Smooth muscle cell (in vitro differentiated cells): Measurements from ENCODE around the gene CMTM7. TPM values are rescaled to one million over a fixed set of nuclear protein-coding genes. Genes with fewer than 3 reads are reported as not detected.
"Not testable (repeated sequence)": the region's sequence is repeated elsewhere in the genome, so short reads cannot be mapped to it uniquely, and the experiment has no call there.

ENCODE experiments used
- DNase-seq: peaks from one replicate; lab custom pipeline; 2025; ENCODE audit not compliant: unreplicated experiment; lab: John Stamatoyannopoulos, UW
- H2AFZ ChIP-seq: fragments of 200-600 bp; sonication (generic); 2 replicates; pipeline ENCODE4 v1.6.0; 2016; ENCODE audit warnings: antibody characterized with exemption, low read depth, mild to moderate bottlenecking
- H3F3A ChIP-seq: fragments of 200-600 bp; sonication (generic); 2 replicates; pipeline ENCODE4 v1.6.0; 2017; ENCODE audit warnings: antibody characterized with exemption, low read depth
- H3K27ac ChIP-seq: fragments of 200-600 bp; sonication (generic); 2 replicates; pipeline ENCODE4 v1.5.1; 2016; ENCODE audit warnings: low read depth, mild to moderate bottlenecking
- H3K27me3 ChIP-seq: fragments of 200-600 bp; sonication (generic); 2 replicates; pipeline ENCODE4 v1.6.1; 2016; ENCODE audit warnings: low read depth, mild to moderate bottlenecking
- H3K36me3 ChIP-seq: fragments of 200-600 bp; sonication (generic); 2 replicates; pipeline ENCODE4 v1.5.1; 2016; ENCODE audit warnings: low read depth
- H3K4me1 ChIP-seq: fragments of 200-600 bp; sonication (generic); 2 replicates; pipeline ENCODE4 v1.5.1; 2016; ENCODE audit warnings: low read depth
- H3K4me2 ChIP-seq: fragments of 200-600 bp; sonication (generic); 2 replicates; pipeline ENCODE4 v1.6.0; 2016; ENCODE audit warnings: mild to moderate bottlenecking
- H3K4me3 ChIP-seq: fragments of 200-600 bp; sonication (generic); 2 replicates; pipeline ENCODE4 v1.5.1; 2016; ENCODE audit warnings: mild to moderate bottlenecking
- H3K79me2 ChIP-seq: fragments of 200-600 bp; sonication (generic); 2 replicates; pipeline ENCODE4 v1.6.0; 2016; ENCODE audit warnings: low read depth, mild to moderate bottlenecking
- H3K9ac ChIP-seq: fragments of 200-600 bp; sonication (generic); 2 replicates; pipeline ENCODE4 v1.6.0; 2016; ENCODE audit warnings: low read depth
- H3K9me3 ChIP-seq: fragments of 200-600 bp; sonication (generic); replicated peaks from 2 replicates; pipeline ENCODE4 v1.5.1; 2016; ENCODE audit warnings: low read depth
- H4K20me1 ChIP-seq: fragments of 200-600 bp; sonication (generic); 2 replicates; pipeline ENCODE4 v1.6.0; 2016; ENCODE audit warnings: low read depth
- CTCF ChIP-seq: fragments of 200-600 bp; sonication (generic); IDR thresholded peaks from 2 replicates; pipeline ENCODE4 v1.5.1; 2017; ENCODE audit warnings: borderline replicate concordance, mild to moderate bottlenecking, antibody characterized with exemption; ENCODE audit not compliant: insufficient read depth, poor library complexity, severe bottlenecking
- WGBS: methylation state at CpG from one replicate; pipeline ENCODE4 v1.1.7; 2016; ENCODE audit warnings: low lambda C conversion rate; 5-methylcytosine and 5-hydroxymethylcytosine counted together
- polyA plus RNA-seq: library from polyadenylated mRNA; unstranded; fragments of >200 nt; fragmentation: Nextera tagmentation; extraction: Ambion mirVana; gene quantifications from 2 replicates; pipeline ENCODE4 v1.2.1, GENCODE V29; 2016
- total RNA-seq: library from RNA; depleted of rRNA; stranded (reverse); fragments of >200 nt; gene quantifications from 2 replicates; pipeline ENCODE4 v1.2.3, GENCODE V29; 2014

Gene CMTM7
- total and polyA plus RNA-seq, 2 experiments from 2014 or later: 23.4 to 43.1 TPM

- Histone ChIP-seq H3K4me1 (no peaks in the 10 kb centered on the region), H4K20me1 (peaks cover 5% of the 10 kb centered on the region), H3K36me3 (no peaks in the 10 kb centered on the region), H3K27me3 (no peaks in the 10 kb centered on the region), H3K4me3 (no peak overlapping the region), H2AFZ (no peak overlapping the region), H3K4me2 (no peak overlapping the region), H3K9ac (no peak overlapping the region), H3K27ac (no peak overlapping the region), H3K9me3 (no peaks in the 10 kb centered on the region), H3K79me2 (peaks cover 8% of the 10 kb centered on the region), H3F3A (no peaks in the 10 kb centered on the region)
- 94% methylated on average over 4 of the region's 4 CpGs for WGBS
- TF ChIP-seq CTCF: no peak
- no peak for DNase-seq
Observed at GRCh38 chr3:32436816-32437189, 45.1 kb downstream of the CMTM7 start.

GRCh38 chr3:32437896-32438295 is 46.2 kb downstream of the CMTM7 start:
- no peak overlapping the region for H3K27ac ChIP-seq
- no peak overlapping the region for H3K9ac ChIP-seq
- H3K4me1 ChIP-seq: no peaks in the 10 kb centered on the region
- H3K4me2 ChIP-seq: no peak overlapping the region
- WGBS: 94% methylated on average over 7 of the region's 7 CpGs
- no peak overlapping the region for H3K4me3 ChIP-seq
- H3K9me3 ChIP-seq: no peaks in the 10 kb centered on the region
- H2AFZ ChIP-seq: no peak overlapping the region
- H3K27me3 ChIP-seq: no peaks in the 10 kb centered on the region
- TF ChIP-seq CTCF: no peak
- H3K36me3 ChIP-seq: no peaks in the 10 kb centered on the region
- H3F3A ChIP-seq: no peaks in the 10 kb centered on the region
- no peak for DNase-seq
- peaks cover 4% of the 10 kb centered on the region for H4K20me1 ChIP-seq
- peaks cover 8% of the 10 kb centered on the region for H3K79me2 ChIP-seq

DNA sequence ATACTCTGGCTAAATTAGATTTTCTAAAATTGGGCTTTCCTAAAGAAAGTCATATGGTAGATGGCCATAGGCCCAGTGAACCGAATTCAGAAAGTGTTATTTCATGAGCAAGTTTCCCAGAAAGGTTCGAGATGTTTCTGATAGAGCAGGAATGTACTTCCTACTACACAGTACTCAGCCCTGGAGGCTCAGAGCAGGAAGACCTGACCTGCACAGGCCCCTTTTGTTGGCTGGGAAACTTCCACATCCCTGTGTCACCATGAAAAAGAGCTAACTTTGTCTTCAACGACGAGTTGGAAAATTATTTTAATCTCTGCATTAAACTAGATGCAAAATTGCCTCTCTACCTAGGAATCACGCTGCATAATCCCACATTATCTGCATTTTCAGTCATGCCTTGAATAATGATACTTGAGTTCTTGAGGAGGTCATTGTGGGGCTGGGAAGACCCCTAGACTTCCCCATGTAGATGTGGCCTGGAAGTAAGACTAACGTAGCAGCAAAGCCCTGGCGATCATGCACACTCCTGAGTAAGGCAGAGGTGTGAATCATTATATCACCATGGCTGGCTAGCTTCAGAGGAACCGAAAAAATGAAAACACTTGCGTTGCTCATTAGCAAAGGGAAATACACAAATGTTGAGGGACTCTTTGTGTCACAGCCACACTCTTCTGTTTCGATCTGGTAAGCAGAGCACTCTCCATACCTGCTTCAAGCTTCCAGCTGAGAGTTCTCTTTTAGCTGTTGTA is 47.1 kb downstream of the CMTM7 start:
- no peak overlapping the region for H3K4me3 ChIP-seq
- TF ChIP-seq CTCF: no peak
- no peak overlapping the region for H3K9ac ChIP-seq
- no peaks in the 10 kb centered on the region for H3K27me3 ChIP-seq
- no peaks in the 10 kb centered on the region for H3K4me1 ChIP-seq
- no peak overlapping the region for H3K4me2 ChIP-seq
- 79% methylated on average over 10 of the region's 10 CpGs for WGBS
- H3F3A ChIP-seq: no peaks in the 10 kb centered on the region
- H2AFZ ChIP-seq: no peak overlapping the region
- H3K79me2 ChIP-seq: peaks cover 8% of the 10 kb centered on the region
- H4K20me1 ChIP-seq: no peaks in the 10 kb centered on the region
- no peaks in the 10 kb centered on the region for H3K36me3 ChIP-seq
- H3K9me3 ChIP-seq: no peaks in the 10 kb centered on the region
- H3K27ac ChIP-seq: no peak overlapping the region
- no peak for DNase-seq

GRCh38 chr3:32439421-32439820 is 47.8 kb downstream of the CMTM7 start:
- H3F3A ChIP-seq, H3K4me3 ChIP-seq, H3K4me1 ChIP-seq, H3K9me3 ChIP-seq, H3K4me2 ChIP-seq, H2AFZ ChIP-seq, H3K36me3 ChIP-seq, H3K79me2 ChIP-seq, H4K20me1 ChIP-seq, H3K27ac ChIP-seq, H3K27me3 ChIP-seq, H3K9ac ChIP-seq, DNase-seq: not testable (repeated sequence)
- WGBS: 97% methylated on average over 4 of the region's 4 CpGs
